B cell (primary cell): ENCODE results near the gene SLC43A2. TPM values are rescaled to one million over a fixed set of nuclear protein-coding genes. Genes with fewer than 3 reads are reported as not detected.

Experiments
- ATAC-seq: fragments of 200-7000 bp; cut with Tn5 transposase; one replicate; pipeline ENCODE4 v1.10.0; 2021; ENCODE audit warnings: low read depth, mild to moderate bottlenecking, moderate number of reproducible peaks, moderate library complexity
- CTCF ChIA-PET: fragments of 350-600 bp; sonication (Branson Sonifier 250); formaldehyde crosslinking; loops from one replicate; lab custom pipeline; 2021; ENCODE audit warnings: antibody characterized with exemption, inconsistent platforms; lab: Charles Lee
- POLR2A ChIA-PET: fragments of 350-600 bp; sonication (Branson Sonifier 250); formaldehyde crosslinking; loops from one replicate; lab custom pipeline; 2021; ENCODE audit warnings: antibody characterized with exemption; lab: Charles Lee
- DNase-seq: peaks from one replicate; pipeline ENCODE4 v3.0.0; 2013
- H2AFZ ChIP-seq: 2 replicates; pipeline ENCODE4 v1.6.1; 2012; ENCODE audit warnings: mild to moderate bottlenecking, low read depth, low read length; ENCODE audit not compliant: insufficient read depth, poor library complexity, severe bottlenecking
- H3K27ac ChIP-seq, 2 donors: 1 replicate in 1 of 2; 2 replicates in 1 of 2; pipeline ENCODE4 v1.5.1; 2012 to 2013; ENCODE audit warnings: low read length in 2 of 2, mild to moderate bottlenecking in 2 of 2, moderate library complexity in 1 of 2
- H3K27me3 ChIP-seq, 4 experiments: fragments of 200-600 bp in 1 of 4; sonication (generic) in 1 of 4; replicated peaks in 1 of 4; 1 replicate in 2 of 4; 2 replicates in 2 of 4; pipeline versions ENCODE4 v1.6.1 to v1.7.0; 2013 to 2016; ENCODE audit warnings: low read length in 3 of 4, mild to moderate bottlenecking in 2 of 4, mixed read lengths in 1 of 4, moderate library complexity in 1 of 4; ENCODE audit not compliant: insufficient read depth in 4 of 4, control insufficient read depth in 3 of 4; ENCODE audit errors: control extremely low read depth in 1 of 4
- H3K36me3 ChIP-seq, 2 experiments: replicated peaks in 1 of 2; 1 replicate in 1 of 2; 2 replicates in 1 of 2; pipeline versions ENCODE4 v1.6.1 to v1.7.1; 2013; ENCODE audit warnings: low read length in 1 of 2; ENCODE audit not compliant: insufficient read depth in 2 of 2, control insufficient read depth in 1 of 2; ENCODE audit errors: control extremely low read depth in 1 of 2, extremely low read depth in 1 of 2
- H3K4me1 ChIP-seq, 2 donors: fragments of 200-600 bp in 1 of 2; sonication (generic) in 1 of 2; 1 replicate in 1 of 2; 2 replicates in 1 of 2; pipeline versions ENCODE4 v1.5.1 to v1.6.1; 2013 to 2017; ENCODE audit warnings: low read length in 2 of 2; ENCODE audit not compliant: control insufficient read depth in 2 of 2, insufficient read depth in 2 of 2
- H3K4me2 ChIP-seq: replicated peaks from 2 replicates; pipeline ENCODE3; 2012; ENCODE audit warnings: mild to moderate bottlenecking, low read depth, low read length; ENCODE audit not compliant: poor library complexity, severe bottlenecking
- H3K4me3 ChIP-seq, 5 experiments: fragments of 200-600 bp in 1 of 5; sonication (generic) in 1 of 5; 1 replicate in 3 of 5; 2 replicates in 2 of 5; pipeline versions ENCODE4 v1.5.1 to v1.7.0; 2011 to 2016; ENCODE audit warnings: low read length in 4 of 5, mild to moderate bottlenecking in 4 of 5, low read depth in 2 of 5, control low read depth in 1 of 5, moderate library complexity in 1 of 5; ENCODE audit not compliant: insufficient read depth in 1 of 5; ENCODE audit errors: control extremely low read depth in 1 of 5, extremely low read depth in 1 of 5
- H3K79me2 ChIP-seq: fragments of 200-600 bp; sonication (generic); one replicate; pipeline ENCODE4 v1.6.0; 2016; ENCODE audit warnings: low read length; ENCODE audit not compliant: control insufficient read depth, insufficient read depth
- H3K9ac ChIP-seq: fragments of 200-600 bp; sonication (generic); 2 replicates; pipeline ENCODE4 v1.6.1; 2017; ENCODE audit warnings: mild to moderate bottlenecking, low read length, moderate library complexity
- H3K9me3 ChIP-seq, 3 donors: one replicate each; pipeline versions ENCODE4 v1.6.1 to v1.7.1; 2013; ENCODE audit warnings: low read length in 2 of 3; ENCODE audit not compliant: control insufficient read depth in 2 of 3, insufficient read depth in 1 of 3; ENCODE audit errors: control extremely low read depth in 1 of 3
- H4K20me1 ChIP-seq: 2 replicates; pipeline ENCODE4 v1.6.0; 2012; ENCODE audit warnings: mild to moderate bottlenecking, low read length; ENCODE audit not compliant: insufficient read depth, control insufficient read depth, poor library complexity, severe bottlenecking
- H3K27ac Mint-ChIP-seq: one replicate; pipeline ENCODE4 v1.8.0; 2021; ENCODE audit warnings: mixed read lengths
- H3K27me3 Mint-ChIP-seq: one replicate; pipeline ENCODE4 v1.8.0; 2021; ENCODE audit warnings: mixed read lengths
- H3K4me1 Mint-ChIP-seq: one replicate; pipeline ENCODE4 v1.8.0; 2021; ENCODE audit warnings: mixed read lengths
- H3K4me3 Mint-ChIP-seq: one replicate; pipeline ENCODE4 v1.8.0; 2021; ENCODE audit warnings: mixed read lengths
- H3K9me3 Mint-ChIP-seq: one replicate; pipeline ENCODE4 v1.8.0; 2022; ENCODE audit warnings: mixed read lengths; ENCODE audit not compliant: insufficient read depth
- CTCF ChIP-seq: fragments of 200-600 bp; IDR thresholded peaks from one replicate; pipeline ENCODE4 v1.8.0; 2022; ENCODE audit warnings: antibody characterized with exemption, mild to moderate bottlenecking
- EZH2 ChIP-seq: IDR thresholded peaks from 2 replicates; pipeline ENCODE4 v1.6.1; 2012; ENCODE audit warnings: borderline replicate concordance, low read depth, mild to moderate bottlenecking, moderate library complexity, low read length; ENCODE audit not compliant: insufficient read depth, poor library complexity, severe bottlenecking
- WGBS: methylation state at CpG from one replicate; pipeline ENCODE4 v1.1.5; 2013; ENCODE audit warnings: missing lambda C conversion rate; ENCODE audit not compliant: insufficient coverage; 5-methylcytosine and 5-hydroxymethylcytosine counted together
- intact Hi-C: fragments of 100-400 bp; cut with micrococcal nuclease; formaldehyde crosslinking; loops from one replicate; pipeline ENCODE4 v1.10.0; 2022
- polyA plus RNA-seq: library from polyadenylated mRNA; depleted of rRNA; stranded (reverse); fragments of >200 nt; gene quantifications from 2 replicates; pipeline ENCODE4 v1.2.3, GENCODE V29; 2012
- total RNA-seq, 2 donors: library from RNA; stranded (reverse); fragments of 120-200 nt in 1 of 2; gene quantifications; 1 replicate in 1 of 2; 2 replicates in 1 of 2; pipeline versions ENCODE4 v1.2.3 to v1.2.4, GENCODE V29; 2013 to 2022

The SLC43A2 gene
- total and polyA plus RNA-seq, 2 donors (not counting 1 experiment from before 2014, with no cell fraction given), result 26.2 to 204 TPM

DNA sequence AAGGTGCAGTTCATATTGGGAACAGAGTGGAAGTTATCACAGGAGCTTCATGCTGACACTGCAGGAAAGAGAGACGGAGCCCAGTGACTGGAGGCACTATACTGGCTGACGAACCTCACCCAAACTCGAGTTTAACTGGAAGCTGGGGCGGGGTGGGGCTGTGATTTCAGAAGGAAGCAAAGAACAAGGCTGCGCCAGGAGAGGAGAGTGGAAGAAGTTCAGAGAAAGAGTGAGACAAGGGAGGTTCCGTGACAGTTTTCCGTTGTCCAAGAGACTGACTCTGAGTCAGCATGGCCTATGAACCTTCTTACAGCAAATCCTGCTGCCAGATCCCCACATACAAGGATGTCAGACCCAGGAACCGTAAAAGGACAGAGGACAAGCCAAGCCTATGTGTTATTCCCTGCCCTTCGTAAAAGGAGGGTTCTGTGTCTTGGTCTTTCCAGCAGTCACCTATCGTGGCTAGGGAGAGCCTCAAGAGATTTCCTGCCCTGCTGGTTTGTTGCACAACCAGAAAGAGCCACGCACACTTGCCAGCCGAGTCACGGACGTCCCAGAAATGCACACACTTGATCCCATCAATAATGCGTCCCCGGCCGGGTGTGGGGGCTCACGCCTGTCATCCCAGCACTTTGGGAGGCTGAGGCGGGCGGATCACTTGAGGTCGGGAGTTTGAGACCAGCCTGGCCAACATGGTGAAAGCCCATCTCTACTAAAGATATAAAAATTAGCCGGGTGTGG lies 71.1 kb downstream of the SLC43A2 start:
- ChIA-PET POLR2A (interaction anchor here (0.7 kb wide), 2 partner anchors 70 to 74 kb away, joined by 3 to 4 read pairs; no protein-coding TSS in a partner anchor), CTCF (no interaction called here)
- no peaks in the 10 kb centered on the region for H3K27me3 Mint-ChIP-seq
- H3K4me2 ChIP-seq, result no peak overlapping the region
- WGBS, result 96% methylated on average over 17 of the region's 22 CpGs
- no peak overlapping the region for H3K4me3 Mint-ChIP-seq
- H3K9me3 ChIP-seq, result no peaks in the 10 kb centered on the region
- no peak for DNase-seq
- H3K36me3 ChIP-seq, result peaks cover 0 to 9% of the 10 kb centered on the region in 2 experiments
- peaks cover 81% of the 10 kb centered on the region for H3K79me2 ChIP-seq
- peaks cover 42% of the 10 kb centered on the region for H4K20me1 ChIP-seq
- H3K27ac Mint-ChIP-seq, result no peak overlapping the region
- TF ChIP-seq CTCF (no peak), EZH2 (no peak)
- H3K4me3 ChIP-seq, result no peak overlapping the region
- ATAC-seq, result no peak
- no peak overlapping the region for H2AFZ ChIP-seq
- intact Hi-C loops, result no loop called here
- peak overlapping the region in 1 of 2 donors; percentile 74 for H3K27ac ChIP-seq
- peaks cover 34 to 37% of the 10 kb centered on the region in 2 donors for H3K4me1 ChIP-seq
- H3K9me3 Mint-ChIP-seq, result no peaks in the 10 kb centered on the region
- H3K9ac ChIP-seq, result no peak overlapping the region
- peaks cover 55% of the 10 kb centered on the region for H3K4me1 Mint-ChIP-seq
- no peaks in the 10 kb centered on the region for H3K27me3 ChIP-seq
